ENCODE results near the gene RAB3IP.

- no peak for TF ChIP-seq YY1 (IDR thresholded peaks at IDR 0.05; ENCODE audit: insufficient read depth, insufficient read length)
- no peak for TF ChIP-seq SUZ12 (IDR thresholded peaks at IDR 0.05; ENCODE audit: extremely low read depth, insufficient read depth, insufficient read length)
These were observed 72.3 kb downstream of the RAB3IP start for GRCh38 chr12:69810870-69811498.

Data from NT2/D1 (cell line).